Stimulated activated CD8-positive, alpha-beta memory T cell treated with anti-CD3 and anti-CD28 coated beads, Interleukin-4, amount 100 ng/mL, for 1 hour (primary cell): ENCODE measurements around the gene SEMA3G.

Experiments used
- DNase-seq, 2 donors: peaks; one replicate each; pipeline ENCODE4 v3.0.0-alpha.2; 2020; ENCODE audit warnings: low read depth in 2 of 2, low spot score in 1 of 2

SEMA3G gene

DNA sequence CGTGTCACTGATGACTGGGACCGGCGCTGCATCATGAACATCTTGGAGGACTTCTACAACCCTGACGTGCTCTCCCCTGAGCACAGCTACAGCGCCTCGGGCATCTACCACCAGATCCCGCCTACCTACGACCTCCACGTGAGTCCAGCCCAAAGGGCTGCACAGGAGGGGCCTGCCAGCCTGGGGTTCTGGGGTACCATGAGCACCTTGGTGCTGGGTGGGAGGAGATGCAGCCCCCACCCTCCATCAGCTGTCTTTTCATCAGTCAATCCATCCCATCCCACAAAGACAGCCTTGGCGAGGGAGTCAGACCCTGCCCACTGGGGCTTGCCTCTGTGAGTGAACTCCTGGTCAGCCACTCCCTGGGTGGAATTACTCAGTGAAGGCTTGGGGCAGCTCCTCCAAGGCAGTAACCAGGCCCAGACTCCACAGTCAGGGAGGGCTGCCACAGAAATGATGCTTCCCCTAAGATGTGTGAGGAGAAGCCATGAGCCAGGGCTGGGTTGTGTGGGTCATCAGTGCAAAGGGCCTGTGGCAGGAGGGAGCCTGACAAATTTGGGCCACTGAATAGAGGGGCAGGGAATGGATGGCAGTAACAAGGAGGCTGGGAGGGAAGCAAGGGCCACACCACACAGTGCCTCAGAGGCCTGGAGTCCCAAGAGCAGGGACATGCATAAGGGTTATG lies 47.9 kb downstream of the SEMA3G start:
- no peak for DNase-seq

DNA sequence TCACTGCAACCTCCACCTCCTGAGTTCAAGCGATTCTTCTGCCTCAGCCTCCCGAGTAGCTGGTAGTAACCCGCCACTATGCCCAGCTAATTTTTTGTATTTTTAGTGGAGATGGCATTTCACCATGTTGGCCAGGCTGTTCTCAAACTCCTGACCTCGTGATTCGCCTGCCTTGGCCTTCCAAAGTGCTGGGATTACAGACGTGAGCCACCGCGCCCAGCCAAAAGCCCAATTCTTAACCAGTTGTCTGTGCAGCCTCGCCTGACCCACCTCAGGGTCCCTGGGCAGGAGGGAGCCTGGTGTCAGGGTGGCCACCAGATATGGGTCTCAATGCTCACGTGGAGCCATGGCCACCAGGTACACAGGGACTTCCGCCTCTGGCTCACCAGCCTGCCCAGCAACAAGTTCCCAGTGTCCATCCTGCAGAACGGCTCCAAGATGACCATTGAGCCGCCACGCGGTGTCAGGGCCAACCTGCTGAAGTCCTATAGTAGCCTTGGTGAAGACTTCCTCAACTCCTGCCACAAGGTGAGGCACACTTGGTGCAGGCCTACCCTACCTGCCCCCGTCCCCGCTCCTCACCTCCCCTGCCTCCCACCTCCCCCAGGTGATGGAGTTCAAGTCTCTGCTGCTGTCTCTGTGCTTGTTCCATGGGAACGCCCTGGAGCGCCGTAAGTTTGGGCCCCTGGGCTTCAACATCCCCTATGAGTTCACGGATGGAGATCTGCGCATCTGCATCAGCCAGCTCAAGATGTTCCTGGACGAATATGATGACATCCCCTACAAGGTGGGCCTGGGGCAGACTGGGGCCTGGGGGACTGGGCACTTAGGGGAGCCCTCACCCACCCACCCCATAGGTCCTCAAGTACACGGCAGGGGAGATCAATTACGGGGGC lies 48.6 kb downstream of the SEMA3G start:
- DNase-seq = no peak

DNA sequence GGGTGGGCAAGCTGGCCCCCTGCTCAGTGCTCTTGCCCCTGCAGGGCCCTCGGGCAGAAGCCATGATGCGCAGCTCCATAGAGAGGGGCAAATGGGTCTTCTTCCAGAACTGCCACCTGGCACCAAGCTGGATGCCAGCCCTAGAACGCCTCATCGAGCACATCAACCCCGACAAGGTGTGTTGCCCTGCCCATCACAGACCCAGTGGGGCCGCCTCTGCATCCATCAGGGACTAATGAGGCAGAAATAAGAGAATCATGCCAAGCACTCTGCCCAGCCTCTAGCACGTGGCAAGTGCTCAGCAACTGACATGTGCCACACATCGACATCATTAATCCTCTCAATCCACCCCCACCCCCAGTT lies 49.4 kb downstream of the SEMA3G start:
- DNase-seq = no peak

DNA sequence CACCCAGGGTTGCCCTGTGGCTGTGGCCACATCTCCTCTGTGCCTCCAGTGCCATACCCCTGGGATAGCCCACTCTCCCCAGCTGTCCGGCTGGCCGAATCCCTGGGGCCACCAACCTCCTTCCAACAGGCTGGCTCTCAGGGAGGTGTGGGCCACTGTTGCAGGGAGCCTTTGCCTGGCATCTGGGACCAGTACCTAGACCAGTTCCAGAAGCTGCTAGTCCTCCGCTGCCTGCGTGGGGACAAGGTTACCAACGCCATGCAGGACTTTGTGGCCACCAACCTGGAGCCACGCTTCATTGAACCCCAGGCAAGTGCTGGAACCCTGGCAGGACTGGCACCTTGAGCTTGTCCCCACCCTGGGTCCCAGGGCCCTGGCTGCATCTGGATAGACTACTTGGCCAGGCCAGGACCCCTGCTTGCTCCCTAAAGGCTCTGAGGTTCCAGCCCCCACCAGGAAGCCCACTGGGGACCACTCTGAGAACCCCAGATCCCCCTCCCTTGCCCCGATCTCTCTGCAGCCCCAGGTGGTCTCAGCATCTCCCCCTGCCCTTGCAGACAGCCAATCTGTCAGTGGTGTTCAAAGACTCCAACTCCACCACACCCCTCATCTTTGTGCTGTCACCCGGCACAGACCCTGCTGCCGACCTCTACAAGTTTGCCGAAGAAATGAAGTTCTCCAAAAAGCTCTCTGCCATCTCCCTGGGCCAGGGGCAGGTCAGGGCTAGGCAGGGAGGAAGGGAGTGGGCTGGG lies 50.0 kb downstream of the SEMA3G start:
- no peak for DNase-seq

DNA sequence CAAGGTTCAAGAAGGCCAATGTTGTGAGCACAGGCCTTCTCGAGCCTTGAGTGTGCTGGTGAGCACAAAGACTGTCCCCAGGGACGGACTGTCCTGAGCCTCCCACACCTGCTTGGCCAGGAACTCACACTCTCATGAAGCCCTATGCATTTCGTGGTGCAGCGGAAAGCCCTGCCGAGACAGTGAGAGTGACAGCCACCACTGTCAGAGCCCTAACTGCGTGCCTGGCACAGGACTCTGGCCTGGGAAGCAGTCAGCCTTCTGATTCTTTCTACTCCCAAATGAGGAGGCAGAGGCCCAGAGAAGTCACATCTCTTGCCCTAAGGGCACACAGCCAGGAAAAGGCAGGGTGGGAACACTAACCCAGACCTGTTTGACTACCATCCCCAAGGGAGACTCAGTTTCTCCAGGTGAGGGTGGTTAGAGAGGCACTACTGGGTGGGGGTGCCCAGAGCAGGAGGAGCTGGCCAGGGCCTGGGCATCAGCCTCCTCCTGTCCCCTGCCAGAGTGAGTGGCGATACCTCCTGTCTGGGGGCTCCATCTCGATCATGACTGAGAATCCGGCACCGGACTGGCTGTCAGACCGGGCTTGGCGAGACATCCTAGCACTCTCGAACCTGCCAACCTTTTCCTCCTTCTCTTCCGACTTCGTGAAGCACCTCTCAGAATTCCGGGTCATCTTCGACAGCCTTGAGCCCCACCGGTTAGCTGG lies 50.8 kb downstream of the SEMA3G start:
- DNase-seq = no peak

DNA sequence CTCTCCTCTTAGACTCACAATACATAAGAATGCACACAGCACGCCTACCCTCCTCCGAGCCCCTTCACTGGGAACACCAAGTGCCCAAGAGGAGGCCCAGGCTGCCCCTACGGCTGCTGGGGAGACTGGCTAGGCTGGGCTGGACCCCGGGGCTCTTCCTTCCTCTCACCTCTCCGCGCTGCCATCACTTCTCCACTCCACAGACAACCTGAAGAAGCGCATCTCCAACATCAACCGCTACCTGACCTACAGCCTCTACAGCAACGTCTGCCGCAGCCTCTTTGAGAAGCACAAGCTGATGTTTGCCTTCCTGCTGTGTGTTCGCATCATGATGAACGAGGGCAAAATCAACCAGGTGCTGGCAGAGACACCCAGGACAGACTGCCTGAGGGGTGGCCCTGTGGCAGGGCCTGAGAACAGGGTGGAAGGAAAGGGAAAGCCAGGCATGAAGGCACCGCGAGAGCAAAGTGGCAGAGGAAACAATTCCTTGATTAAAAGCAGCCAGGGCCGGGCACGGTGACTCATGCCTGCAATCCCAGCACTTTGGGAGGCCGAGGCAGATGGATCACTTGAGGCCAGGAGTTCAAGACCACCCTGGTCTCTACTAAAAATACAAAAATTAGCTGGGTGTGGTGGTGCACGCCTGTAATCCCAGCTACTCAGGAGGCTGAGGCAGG lies 51.6 kb downstream of the SEMA3G start:
- DNase-seq = no peak

DNA sequence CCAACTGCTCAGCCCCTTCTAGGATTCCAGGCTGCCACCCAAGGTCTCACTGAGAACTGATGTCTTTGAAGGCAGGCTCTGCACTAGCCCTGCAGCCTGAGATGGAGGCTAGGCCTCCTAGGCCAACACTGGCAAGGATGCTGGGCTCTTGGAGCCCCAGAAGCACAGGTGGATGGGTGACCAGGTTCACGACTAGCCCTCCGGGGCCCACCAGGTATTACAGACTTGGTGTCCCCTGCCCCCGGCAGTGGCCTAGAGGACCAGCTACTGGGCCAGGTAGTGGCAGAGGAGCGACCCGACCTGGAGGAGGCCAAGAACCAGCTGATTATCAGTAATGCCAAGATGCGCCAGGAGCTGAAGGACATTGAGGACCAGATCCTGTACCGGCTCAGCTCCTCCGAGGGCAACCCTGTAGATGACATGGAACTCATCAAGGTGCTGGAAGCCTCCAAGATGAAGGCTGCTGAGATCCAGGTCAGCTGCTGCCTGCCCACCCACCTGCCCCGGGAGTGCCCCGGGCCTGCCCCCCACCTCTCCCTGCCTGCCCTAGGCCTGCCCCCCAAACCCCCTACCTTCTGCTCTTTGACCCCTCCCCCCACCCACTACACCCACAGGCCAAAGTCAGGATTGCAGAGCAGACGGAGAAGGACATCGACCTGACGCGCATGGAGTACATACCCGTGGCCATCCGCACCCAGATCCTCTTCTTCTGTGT lies 52.5 kb downstream of the SEMA3G start:
- DNase-seq = no peak

DNA sequence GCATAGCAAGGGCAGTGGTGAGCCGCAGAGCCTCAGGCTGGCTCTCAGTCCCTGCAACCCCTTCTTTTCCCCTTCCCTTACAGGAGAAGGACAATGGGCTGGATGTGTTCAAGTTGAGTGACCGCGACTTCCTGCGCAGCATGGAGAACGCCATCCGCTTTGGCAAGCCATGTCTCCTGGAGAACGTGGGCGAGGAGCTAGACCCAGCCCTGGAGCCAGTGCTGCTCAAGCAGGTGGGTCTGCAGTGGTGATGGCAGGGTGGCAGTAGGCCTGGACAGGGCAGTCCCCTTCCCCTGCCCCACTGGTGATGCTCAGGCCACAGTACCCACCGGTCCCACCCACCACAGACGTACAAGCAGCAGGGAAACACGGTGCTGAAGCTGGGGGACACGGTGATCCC lies 53.8 kb downstream of the SEMA3G start:
- DNase-seq = no peak

DNA sequence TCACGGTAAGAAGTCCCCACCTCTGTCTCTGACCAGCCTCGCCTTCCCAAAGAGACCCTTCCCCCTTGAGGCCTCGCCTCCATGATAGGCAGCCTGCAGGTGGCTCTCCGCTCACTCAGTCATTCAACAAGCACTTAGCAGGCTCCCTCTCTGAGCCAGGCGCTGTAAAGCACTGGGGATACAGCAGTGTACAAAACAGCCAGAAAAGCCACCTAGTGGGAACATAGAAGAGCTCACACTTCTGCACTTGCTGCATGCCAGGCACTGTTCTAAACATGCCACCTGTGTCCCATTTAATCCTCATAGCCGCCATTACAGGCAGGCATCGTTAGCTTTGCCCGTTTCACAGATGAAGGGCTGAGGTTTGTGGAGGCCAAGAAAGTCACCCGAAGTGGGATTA lies 56.0 kb downstream of the SEMA3G start:
- DNase-seq = no peak

DNA sequence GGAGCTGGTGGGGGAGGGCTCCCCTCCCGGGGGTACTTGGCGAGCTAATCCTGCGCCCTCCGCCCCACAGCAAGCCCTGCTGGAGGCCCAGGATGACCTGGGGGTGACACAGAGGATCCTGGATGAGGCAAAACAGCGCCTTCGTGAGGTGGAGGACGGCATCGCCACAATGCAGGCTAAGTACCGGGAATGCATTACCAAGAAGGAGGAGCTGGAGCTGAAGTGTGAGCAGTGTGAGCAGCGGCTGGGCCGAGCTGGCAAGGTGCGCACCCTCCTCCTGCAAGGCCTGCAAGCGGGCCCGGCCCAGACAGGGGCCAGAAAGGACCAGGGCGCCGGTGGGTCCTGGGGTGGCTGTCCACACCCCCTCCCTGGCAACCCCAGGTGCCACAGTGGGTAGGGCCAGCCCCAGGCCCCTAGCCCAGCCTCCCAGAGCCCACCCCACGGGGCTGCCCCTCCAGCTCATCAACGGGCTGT lies 56.5 kb downstream of the SEMA3G start:
- DNase-seq = no peak

DNA sequence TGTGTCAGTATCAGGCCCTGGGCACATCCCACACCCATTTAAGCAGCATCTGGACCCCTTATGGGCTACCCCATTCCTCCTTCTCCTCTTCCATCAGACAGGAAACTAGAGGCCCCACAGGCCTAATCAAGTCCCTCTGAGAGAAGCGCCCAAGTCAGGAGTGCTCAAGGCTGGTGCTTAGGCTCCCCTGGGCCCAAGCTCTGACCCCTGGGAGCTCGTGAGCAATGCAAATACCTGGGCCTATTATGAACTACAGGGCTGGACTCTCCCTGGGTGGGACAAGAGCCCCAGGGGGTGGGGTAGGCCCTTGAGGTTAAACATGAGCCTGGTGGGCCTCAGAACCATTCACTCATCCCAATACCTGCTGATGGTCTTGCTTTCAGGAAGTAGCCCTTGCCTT lies 57.4 kb downstream of the SEMA3G start:
- DNase-seq = no peak

DNA sequence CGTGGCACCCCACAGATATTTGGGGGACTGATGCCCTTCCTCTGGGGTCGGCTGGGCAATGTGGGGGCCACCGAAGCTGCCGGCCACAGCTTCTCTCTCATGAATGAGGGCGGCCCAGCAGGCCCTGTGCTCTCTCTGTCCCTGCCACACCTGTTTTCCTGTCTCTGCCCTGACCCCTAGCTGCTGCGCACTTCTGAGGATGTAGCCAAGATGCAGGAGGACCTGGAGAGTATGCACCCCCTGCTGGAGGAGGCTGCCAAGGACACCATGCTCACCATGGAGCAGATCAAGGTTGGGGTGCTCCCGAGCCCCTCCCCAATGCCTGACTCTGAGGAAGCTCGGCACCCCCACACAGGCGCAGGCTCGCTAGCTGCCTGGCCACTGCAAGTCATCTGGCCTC lies 59.7 kb downstream of the SEMA3G start:
- no peak for DNase-seq

DNA sequence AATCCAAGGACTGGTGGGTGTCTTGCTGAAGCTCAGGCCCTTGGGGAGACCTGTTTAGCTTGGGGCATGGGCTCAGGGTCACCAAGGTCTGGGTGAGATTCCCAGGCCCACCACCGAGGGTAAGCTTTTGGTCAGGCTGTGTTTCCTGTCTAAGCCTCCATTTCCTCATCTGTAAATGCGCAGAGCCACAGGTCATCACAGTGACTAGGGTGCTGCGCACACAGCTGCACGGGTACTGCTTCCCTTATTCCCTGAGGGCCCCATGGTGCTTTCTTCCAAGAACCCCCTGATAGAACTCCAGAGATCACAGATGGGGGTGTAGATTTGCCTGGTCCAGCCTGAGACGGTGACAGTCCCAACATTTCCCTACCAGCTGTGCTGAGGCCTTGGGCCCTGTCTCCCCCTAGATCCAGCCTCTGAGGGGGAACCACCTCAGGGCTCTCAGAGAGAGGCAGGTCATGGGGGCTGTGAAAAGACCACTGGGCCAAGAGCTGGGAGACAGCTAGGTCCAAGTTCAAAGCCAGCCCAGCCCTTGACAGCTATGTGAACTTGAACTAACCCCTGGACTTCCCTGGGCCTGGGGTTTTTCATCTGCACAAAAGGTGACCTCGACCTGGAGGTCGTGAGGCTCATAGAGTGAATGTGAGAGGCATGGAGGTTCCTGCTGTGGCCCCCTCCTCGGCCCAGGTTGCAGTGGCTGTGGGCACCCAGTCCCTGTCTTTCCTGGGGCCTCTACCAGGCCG lies 60.7 kb downstream of the SEMA3G start:
- no peak for DNase-seq

DNA sequence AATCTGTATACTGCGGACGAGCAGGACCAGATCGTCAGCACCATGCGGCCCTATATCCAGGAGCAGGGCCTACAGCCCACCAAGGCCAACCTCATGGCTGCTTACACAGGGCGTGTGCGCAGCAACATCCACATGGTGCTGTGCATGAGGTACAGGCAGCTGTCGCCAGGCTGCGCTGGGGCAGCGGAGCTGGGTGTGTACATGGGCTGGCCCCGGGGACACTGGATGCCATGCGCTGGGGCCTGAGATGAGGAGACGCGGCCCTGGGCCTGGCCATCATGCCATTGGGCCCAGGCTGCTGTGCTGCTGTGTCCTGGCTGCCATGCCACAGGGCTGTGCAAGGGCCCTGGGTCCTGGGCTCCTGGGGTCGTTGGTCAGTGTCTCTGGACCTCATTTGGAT lies 61.5 kb downstream of the SEMA3G start:
- no peak for DNase-seq
